GM12878 (cell line): ENCODE measurements around the gene CACNA2D2.

Experiments
- CREM ChIP-seq: IDR thresholded peaks from 2 replicates; pipeline ENCODE4 v1.6.1; 2014; ENCODE audit warnings: antibody characterized with exemption, low read depth
- CTCF ChIP-seq, 3 experiments: IDR thresholded peaks in 2 of 3; conservative IDR thresholded peaks in 1 of 3; 2 replicates each; pipeline ENCODE4 v1.5.1; 2011; ENCODE audit warnings: low read depth in 3 of 3, low read length in 3 of 3, mild to moderate bottlenecking in 3 of 3, control low read depth in 2 of 3, moderate library complexity in 2 of 3, inconsistent platforms in 1 of 3, mixed read lengths in 1 of 3; ENCODE audit not compliant: control insufficient read depth in 2 of 3, insufficient read depth in 1 of 3; ENCODE audit errors: extremely low read depth in 1 of 3
- DPF2 ChIP-seq: fragments of 450-650 bp; IDR thresholded peaks from 2 replicates; pipeline ENCODE4 v1.6.1; 2017; ENCODE audit warnings: mild to moderate bottlenecking
- EP300 ChIP-seq, 2 experiments: fragments of 150-350 bp in 1 of 2; IDR thresholded peaks; 2 replicates each; pipeline ENCODE4 v1.6.1; 2011 to 2012; ENCODE audit warnings: low read depth in 2 of 2, low read length in 2 of 2, borderline replicate concordance in 1 of 2, improper control_type of control experiment in 1 of 2, inconsistent platforms in 1 of 2; ENCODE audit not compliant: control insufficient read depth in 1 of 2
- JUND ChIP-seq: IDR thresholded peaks from 2 replicates; pipeline ENCODE4 v1.6.1; 2012; ENCODE audit warnings: low read depth, mild to moderate bottlenecking, low read length, improper control_type of control experiment, moderate library complexity
- MAX ChIP-seq: IDR thresholded peaks from 2 replicates; pipeline ENCODE4 v1.6.1; 2012; ENCODE audit warnings: low read depth, low read length, improper control_type of control experiment
- MTA3 ChIP-seq: IDR thresholded peaks from 2 replicates; pipeline ENCODE4 v1.6.1; 2012; ENCODE audit warnings: low read length, inconsistent platforms, borderline replicate concordance
- NFIC ChIP-seq: IDR thresholded peaks from 2 replicates; pipeline ENCODE4 v1.6.1; 2012; ENCODE audit warnings: low read depth, mild to moderate bottlenecking, inconsistent platforms, low read length, moderate library complexity
- SMC3 ChIP-seq: IDR thresholded peaks from 2 replicates; pipeline ENCODE4 v1.6.1; 2011; ENCODE audit warnings: low read length, improper control_type of control experiment, borderline replicate concordance
- SP1 ChIP-seq: IDR thresholded peaks from one replicate; pipeline ENCODE4 v1.6.1; 2011; ENCODE audit warnings: low read depth, low read length
- YY1 ChIP-seq: IDR thresholded peaks from 2 replicates; pipeline ENCODE4 v1.6.1; 2011; ENCODE audit warnings: low read depth, mild to moderate bottlenecking, low read length
- ZBTB33 ChIP-seq: fragments of 450-650 bp; IDR thresholded peaks from 2 replicates; pipeline ENCODE4 v1.6.1; 2017; ENCODE audit warnings: mild to moderate bottlenecking

- TF ChIP-seq ZBTB33 (no peak), DPF2 (no peak), SP1 (no peak), JUND (no peak), EP300 (IDR thresholded peaks at IDR 0.05; ENCODE audit: borderline replicate concordance in 1 of 2, control insufficient read depth in 1 of 2, low read depth in 2 of 2, low read length in 2 of 2) (no peak), MTA3 (no peak), CTCF (IDR thresholded peaks at IDR 0.05 in 2 of 3, conservative IDR thresholded peaks at IDR 0.05 in 1 of 3; ENCODE audit: control insufficient read depth in 2 of 3, extremely low read depth in 1 of 3, insufficient read depth in 1 of 3, low read depth in 3 of 3, low read length in 3 of 3) (no peak), NFIC (no peak), YY1 (no peak), MAX (no peak), SMC3 (no peak), CREM (no peak)
Observed at GRCh38 chr3:50506169-50506568, 2.7 kb upstream of the CACNA2D2 start.
